Activated naive CD8-positive, alpha-beta T cell treated with anti-CD3 and anti-CD28 coated beads, Interleukin-2, amount 50 U/mL, for 16 hours (primary cell): Measurements from ENCODE around the gene TCEAL1.
"Not testable (repeated sequence)": the region's sequence is repeated elsewhere in the genome, so short reads cannot be mapped to it uniquely, and the experiment has no call there.

Experiments used
- DNase-seq: peaks from one replicate; pipeline ENCODE4 v3.0.0-alpha.2; 2020; ENCODE audit warnings: low read depth, low spot score

The TCEAL1 gene

GRCh38 chrX:103635436-103635835 lies 6.7 kb downstream of the TCEAL1 start:
- DNase-seq: no peak

- DNase-seq: no peak
Measured at GRCh38 chrX:103637604-103638338, 9.0 kb downstream of the TCEAL1 start.

- not testable (repeated sequence) for DNase-seq
Measured at GRCh38 chrX:103638479-103639346, 9.9 kb downstream of the TCEAL1 start.

- no peak for DNase-seq
Measured at GRCh38 chrX:103640401-103641155, 11.8 kb downstream of the TCEAL1 start.

GRCh38 chrX:103644125-103644524 lies 15.3 kb downstream of the TCEAL1 start:
- no peak for DNase-seq

GRCh38 chrX:103647630-103648029 lies 18.9 kb downstream of the TCEAL1 start:
- no peak for DNase-seq

GRCh38 chrX:103651151-103651773 lies 22.5 kb downstream of the TCEAL1 start:
- no peak for DNase-seq

- DNase-seq: not testable (repeated sequence)
Measured at GRCh38 chrX:103655230-103656000, 26.6 kb downstream of the TCEAL1 start.

- DNase-seq: no peak
Measured at GRCh38 chrX:103656617-103657016, 27.8 kb downstream of the TCEAL1 start.

- DNase-seq: not testable (repeated sequence)
Measured at GRCh38 chrX:103657066-103657465, 28.3 kb downstream of the TCEAL1 start.

GRCh38 chrX:103658681-103659433 lies 30.1 kb downstream of the TCEAL1 start:
- no peak for DNase-seq

- DNase-seq: not testable (repeated sequence)
Measured at GRCh38 chrX:103659460-103659859, 30.7 kb downstream of the TCEAL1 start.

GRCh38 chrX:103663981-103664762 lies 35.4 kb downstream of the TCEAL1 start:
- DNase-seq: no peak

GRCh38 chrX:103666202-103667107 lies 37.7 kb downstream of the TCEAL1 start:
- no peak for DNase-seq

- DNase-seq: no peak
Measured at GRCh38 chrX:103669745-103670144, 41.0 kb downstream of the TCEAL1 start.

GRCh38 chrX:103674531-103675454 lies 46.0 kb downstream of the TCEAL1 start:
- DNase-seq: no peak
